GM21390 (cell line): Measurements from ENCODE around the gene C3orf80.
A peak's percentile ranks its signal among the peaks of the same experiment; 100 is the strongest.
"Not testable (repeated sequence)": the region's sequence is repeated elsewhere in the genome, so short reads cannot be mapped to it uniquely, and the experiment has no call there.

ENCODE experiments used
- ATAC-seq: cut with Tn5 transposase; IDR thresholded peaks from one replicate; pipeline ENCODE4 v1.9.1; 2021; ENCODE audit not compliant: unreplicated experiment

Gene C3orf80

GRCh38 chr3:160225176-160226025, at the start of gene C3orf80:
Gene C3orf80, plus strand, starts transcription at chr3:160225422. Its CDS starts 214 bp downstream, at chr3:160225636.
- peak; percentile 86 for ATAC-seq

DNA sequence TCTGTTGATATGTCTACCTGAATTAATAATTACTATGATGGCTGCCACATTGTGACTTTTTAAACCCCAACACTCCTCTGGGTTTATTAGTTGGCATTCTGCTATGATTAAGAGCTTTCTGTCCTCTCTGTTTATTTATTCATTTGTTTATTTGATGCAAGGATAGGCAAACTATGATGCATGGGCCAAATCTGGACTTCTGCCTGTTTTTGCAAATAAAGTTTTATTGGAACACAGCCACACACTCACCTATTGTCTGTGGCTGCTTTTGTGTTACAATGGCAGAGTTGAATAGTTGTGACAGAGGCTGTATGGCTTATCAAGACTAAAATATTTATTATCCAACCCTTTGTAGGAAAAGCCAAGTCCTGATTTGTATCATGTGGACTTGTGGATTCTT, 48.3 kb upstream of the C3orf80 start:
- ATAC-seq: no peak

- ATAC-seq: not testable (repeated sequence)
These were observed 46.6 kb upstream of the C3orf80 start for GRCh38 chr3:160178661-160179060.

GRCh38 chr3:160179403-160179802, 45.8 kb upstream of the C3orf80 start:
- not testable (repeated sequence) for ATAC-seq

GRCh38 chr3:160179906-160180305, 45.3 kb upstream of the C3orf80 start:
- no peak for ATAC-seq

- no peak for ATAC-seq
These were observed 44.5 kb upstream of the C3orf80 start for GRCh38 chr3:160180581-160181216.

GRCh38 chr3:160183345-160184076, 41.7 kb upstream of the C3orf80 start:
- ATAC-seq: peak; percentile 51

DNA sequence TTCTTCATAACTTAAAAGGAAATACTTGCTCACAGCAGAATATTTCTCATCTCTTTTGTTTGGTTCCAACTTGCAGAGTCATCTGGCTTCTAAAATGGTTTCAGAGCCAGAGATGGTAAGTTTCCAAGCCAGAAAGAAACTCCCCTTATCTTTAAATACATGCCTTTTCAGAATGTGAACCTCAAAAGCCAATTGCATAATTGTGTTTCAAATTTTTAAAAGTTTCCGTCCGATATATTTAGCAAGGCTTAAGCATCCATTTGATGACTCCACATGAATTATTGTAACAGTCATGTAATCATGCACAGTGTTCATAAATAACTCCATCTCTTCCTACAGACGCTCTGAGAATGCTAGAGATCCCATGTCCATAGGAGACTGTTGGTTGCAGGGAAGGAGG, 40.6 kb upstream of the C3orf80 start:
- no peak for ATAC-seq

GRCh38 chr3:160185751-160186150, 39.5 kb upstream of the C3orf80 start:
- ATAC-seq: no peak

GRCh38 chr3:160187288-160187687, 37.9 kb upstream of the C3orf80 start:
- no peak for ATAC-seq

GRCh38 chr3:160192310-160193029, 32.8 kb upstream of the C3orf80 start:
- ATAC-seq: no peak

GRCh38 chr3:160193644-160194192, 31.5 kb upstream of the C3orf80 start:
- ATAC-seq: no peak

DNA sequence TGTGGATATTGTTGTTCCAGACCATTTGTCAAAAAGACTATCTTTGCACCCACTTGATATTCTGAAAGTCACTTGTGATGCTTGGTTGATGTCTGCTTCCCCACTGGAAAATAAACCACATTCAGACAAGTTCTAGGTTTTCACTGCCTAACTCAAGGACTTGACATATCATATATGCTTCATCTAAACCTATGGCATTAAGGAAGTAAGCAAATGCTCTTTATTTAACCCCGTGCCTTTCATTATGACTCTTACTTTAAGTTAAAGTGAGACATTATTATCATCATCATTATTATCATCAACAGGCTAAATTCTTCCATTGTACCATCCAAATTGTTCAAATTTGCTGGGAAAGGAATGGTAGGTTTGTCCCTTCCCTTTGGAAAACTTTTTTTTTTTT, 30.8 kb upstream of the C3orf80 start:
- no peak for ATAC-seq

- no peak for ATAC-seq
These were observed 30.1 kb upstream of the C3orf80 start for GRCh38 chr3:160195106-160195505.

- ATAC-seq: no peak
These were observed 28.6 kb upstream of the C3orf80 start for GRCh38 chr3:160196511-160197104.

DNA sequence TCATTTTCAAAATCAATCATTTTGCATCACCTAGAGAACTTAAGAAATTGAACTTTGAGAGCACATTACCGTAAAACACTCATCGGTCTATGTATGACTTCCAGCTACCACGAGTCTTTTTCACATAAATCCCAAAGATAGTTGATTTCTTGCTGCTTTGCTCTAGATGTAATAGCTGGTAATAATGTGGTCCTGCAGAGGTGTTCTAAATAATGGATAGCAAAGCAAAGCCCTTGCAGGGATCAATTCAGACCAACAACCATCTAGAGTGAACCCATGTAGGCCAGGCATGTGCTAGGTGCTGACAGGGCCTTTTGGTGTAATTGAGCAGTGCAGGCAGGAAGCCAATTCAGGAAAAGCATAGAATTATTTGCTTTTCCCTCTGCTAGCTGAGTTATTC, 26.1 kb upstream of the C3orf80 start:
- no peak for ATAC-seq

DNA sequence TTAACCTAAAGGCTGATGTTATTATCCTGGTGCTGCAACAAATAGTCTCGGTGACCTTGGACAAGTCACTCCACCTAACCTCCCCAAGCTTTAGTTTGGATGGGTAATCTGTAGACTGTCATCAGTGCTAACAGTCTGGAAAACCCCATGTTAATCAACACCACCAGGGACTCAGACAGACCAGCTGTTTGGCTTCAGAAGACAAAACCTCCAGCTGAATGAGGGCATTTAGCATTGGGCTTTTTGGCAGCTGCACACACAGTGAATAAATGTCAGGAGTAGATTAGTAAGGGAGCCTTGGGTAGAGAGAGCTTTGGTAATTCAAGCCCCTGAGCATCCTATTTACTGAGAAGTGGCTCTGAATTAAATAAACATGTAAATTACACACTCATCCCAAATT, 24.9 kb upstream of the C3orf80 start:
- no peak for ATAC-seq

GRCh38 chr3:160204396-160205011, 20.7 kb upstream of the C3orf80 start:
- ATAC-seq: not testable (repeated sequence)

DNA sequence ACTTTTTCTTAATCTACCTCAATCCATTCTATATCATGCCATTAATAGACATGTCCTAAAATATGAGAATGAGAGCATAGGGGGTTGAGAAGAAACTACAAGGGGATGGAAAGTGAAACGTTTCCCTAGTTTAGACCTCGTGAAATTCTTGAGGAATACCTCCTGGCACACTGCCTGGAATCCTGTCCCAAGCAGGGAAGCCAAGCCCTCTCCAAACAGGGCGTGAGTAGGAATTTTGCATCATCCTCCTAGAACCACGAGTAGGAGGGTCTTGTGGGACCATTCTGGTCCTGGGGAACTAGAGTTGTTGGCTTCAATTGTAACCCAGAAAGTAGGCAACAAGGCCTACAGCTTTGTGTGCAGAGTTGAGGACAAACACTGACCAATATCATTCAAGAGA, 19.6 kb upstream of the C3orf80 start:
- ATAC-seq: no peak

DNA sequence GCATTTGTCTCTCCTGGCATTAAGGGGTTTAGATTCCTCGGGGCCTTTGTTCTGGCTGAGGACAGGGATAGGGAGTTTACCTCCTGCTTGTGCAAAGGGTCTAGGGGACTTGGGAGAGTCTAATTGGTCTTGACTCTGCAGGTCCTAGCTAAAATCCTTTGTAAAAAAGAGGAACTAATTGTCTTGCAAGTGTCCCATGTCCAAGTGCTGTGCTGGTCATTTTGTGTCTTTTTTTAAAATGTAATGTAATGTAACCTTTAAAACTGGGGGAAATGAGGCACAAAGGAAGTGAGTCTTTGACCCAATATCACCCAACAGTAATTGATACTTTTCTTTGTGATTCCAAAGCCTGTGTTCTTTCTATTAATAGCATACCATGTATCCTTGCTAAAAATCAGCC, 14.9 kb upstream of the C3orf80 start:
- ATAC-seq: no peak
